HG03565 (cell line): ENCODE measurements around the gene MAD1L1.

ENCODE experiments used
- ATAC-seq: cut with Tn5 transposase; IDR thresholded peaks from one replicate; pipeline ENCODE4 v1.9.1; 2021; ENCODE audit warnings: mild to moderate bottlenecking, moderate library complexity; ENCODE audit not compliant: unreplicated experiment

The MAD1L1 gene

DNA sequence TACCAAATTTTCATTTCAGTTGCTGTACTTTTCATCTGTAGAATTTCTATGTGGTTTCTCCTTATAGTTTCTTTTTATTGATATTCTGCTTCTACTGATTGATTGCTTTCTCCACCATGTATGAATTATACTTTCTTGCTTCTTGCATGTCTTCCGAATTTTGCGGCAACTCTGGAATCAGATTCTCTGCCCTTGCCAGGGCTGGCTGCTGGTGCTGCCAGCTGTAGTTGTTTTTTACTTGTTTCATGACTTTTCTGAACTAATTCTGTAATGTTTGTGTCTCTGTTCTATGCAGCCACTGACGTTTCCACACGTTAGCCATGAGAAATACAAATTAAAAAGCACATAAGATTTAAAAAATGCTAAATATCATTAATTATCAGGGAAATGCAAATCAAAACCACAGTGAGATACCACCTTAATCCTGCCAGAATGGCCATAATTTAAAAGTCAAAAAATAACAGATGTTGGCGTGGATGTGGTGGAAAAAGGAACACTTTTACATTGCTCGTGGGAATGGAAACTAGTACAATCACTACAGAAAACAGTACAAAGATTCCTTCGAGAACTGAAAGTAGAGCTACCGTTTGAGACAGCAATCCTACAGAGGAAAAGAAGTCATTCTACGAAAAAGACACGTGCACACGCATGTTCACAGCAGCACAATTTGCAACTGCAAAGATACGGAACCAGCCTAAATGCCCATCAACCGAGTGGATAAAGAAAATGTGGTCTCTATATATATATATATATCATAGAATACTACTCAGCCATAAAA is 51.5 kb downstream of the MAD1L1 start:
- ATAC-seq = no peak

DNA sequence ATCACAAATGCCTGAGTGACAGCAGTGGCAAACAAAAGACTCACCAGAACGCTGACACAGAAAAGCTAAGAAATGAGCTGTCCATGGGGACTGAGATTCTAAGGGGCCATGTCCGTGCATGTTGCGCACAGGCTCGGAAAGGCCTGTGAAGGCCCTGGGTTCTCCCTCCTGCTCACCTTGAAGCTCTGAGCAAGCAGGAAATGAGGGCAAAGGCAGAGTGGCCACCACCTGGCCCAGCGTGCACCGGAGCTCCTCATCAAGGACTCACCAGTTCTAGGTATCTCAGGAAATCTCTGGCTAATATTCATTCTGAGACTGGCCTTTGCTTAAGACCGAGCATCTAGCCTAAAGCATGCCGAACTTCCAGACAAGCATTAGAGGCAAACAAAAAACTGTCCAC is 52.7 kb downstream of the MAD1L1 start:
- no peak for ATAC-seq

DNA sequence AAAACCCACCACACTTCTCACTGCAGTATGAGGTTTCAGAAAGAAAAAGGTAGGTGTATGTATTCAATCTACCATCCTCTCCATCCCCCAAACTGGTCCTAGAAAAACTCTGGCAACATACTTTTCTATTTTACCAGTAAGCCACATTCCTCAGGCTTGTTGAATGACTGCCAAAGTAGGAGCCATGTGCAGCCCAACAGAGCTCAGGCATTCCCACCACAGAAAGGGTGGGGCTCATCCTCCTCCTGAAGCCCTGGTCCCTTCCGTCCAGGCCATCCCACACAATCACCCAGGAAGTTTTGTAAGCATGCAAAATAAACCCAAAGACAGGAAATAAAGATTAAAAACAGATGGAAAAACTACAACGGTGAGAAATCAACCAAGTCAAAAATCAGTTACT is 57.2 kb downstream of the MAD1L1 start:
- ATAC-seq = no peak

DNA sequence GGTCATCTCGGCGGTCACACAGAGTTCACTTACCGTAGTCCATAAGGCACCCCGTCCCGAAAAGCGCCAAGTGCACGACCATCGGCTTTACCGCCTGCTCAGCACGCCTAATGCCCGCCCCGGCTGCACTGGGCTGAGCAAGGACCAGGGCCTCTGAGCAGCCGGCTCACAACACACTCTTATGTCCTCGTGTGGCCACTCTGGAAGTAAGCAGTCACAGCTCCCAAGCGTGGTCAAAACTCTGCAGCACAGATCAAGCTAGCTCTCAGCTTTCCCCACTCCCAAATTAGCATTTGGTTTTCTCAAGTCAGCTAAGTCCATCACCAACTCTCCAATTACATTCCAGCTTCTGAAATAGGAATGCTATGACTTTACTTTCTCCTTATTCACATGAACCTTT is 57.7 kb downstream of the MAD1L1 start:
- ATAC-seq = no peak

DNA sequence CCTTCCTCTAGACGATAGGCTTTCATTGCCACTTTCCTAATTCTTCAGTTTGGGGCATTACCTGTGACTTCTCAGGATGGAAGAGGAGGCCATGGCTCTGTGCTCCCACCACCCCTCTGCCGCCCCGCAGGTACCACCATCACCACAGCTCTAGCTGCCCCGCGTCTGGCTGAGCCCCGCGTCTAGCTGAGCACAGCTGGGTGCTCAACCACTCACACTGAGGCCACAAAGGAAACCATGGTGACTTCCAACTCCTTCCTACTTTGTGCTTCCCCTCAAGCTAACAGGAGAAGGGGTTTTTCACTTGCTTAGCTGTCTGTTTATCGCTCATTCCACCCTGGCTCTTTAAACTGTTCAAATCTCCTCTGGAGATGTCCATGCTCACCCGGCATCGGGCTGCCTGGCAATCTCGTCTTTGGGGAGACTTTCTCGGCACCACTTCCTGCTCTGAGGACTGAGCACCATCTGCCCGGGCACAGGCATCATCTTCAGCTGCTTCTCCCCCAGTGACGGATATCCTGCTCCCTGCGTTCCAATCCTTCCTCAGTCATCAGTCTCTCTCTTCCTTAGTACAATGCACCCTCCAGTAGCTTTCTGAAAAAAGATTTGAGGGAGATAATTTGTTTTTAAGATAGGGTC is 59.4 kb downstream of the MAD1L1 start:
- no peak for ATAC-seq

DNA sequence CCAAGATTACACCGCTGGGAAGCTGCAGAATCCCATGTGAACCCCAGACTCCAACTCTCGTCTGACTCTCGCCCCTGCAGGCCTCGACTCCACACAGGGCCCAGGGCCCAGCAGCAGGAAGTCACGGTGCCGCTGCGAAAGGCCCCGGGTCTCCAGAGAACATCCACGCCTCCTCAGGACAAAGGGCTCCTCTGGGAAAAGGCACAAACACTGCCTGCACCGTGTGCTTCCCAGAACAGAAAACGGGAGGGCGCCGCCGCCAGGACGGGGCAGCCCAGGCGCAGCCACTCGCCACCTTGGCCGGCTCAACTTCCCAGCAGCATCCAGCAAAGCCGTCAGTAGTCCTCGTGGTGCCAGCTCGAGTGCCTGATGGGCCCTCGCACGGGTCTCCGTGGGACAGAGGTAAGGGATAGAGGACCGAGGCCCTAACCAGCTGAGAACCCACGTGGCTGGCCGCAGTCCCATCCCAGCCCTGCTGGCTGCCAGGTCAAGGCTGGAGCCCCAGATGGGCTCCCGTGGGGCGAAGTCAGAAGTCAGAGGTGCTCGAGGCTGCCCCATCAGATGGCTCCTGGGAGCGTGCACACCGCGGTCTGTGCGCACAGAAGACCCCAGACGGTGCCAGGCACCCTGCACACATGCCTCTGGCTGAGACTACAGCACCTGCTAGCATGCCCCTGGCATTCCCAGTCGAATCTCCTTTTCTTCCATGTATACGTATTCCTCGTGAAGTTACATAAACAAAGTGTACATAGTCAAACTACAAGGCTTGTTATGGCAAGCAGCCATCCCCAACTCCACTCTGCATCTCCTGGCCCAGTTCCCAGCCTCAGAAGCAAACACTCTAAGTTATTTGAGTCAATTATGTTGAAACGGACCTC is 60.2 kb downstream of the MAD1L1 start:
- no peak for ATAC-seq

DNA sequence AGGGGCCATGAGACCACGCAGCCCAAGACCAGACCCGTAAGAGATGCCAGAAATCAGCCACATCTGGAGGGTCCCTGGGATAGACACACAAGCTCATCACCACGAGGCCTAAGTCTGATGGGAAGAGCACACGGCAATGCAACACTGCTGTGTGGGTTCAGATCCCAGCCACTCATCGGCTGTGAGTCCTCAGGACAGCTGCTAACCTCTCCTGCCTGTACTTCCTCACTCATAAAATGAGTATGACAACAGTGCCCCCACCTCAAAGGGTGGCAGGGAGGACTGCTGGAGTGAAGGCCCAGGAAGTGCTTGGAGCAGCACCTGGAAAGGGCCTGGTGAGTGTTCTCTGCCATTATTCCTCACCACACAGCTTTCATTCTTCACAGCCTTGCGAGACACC is 60.9 kb downstream of the MAD1L1 start:
- ATAC-seq = no peak

DNA sequence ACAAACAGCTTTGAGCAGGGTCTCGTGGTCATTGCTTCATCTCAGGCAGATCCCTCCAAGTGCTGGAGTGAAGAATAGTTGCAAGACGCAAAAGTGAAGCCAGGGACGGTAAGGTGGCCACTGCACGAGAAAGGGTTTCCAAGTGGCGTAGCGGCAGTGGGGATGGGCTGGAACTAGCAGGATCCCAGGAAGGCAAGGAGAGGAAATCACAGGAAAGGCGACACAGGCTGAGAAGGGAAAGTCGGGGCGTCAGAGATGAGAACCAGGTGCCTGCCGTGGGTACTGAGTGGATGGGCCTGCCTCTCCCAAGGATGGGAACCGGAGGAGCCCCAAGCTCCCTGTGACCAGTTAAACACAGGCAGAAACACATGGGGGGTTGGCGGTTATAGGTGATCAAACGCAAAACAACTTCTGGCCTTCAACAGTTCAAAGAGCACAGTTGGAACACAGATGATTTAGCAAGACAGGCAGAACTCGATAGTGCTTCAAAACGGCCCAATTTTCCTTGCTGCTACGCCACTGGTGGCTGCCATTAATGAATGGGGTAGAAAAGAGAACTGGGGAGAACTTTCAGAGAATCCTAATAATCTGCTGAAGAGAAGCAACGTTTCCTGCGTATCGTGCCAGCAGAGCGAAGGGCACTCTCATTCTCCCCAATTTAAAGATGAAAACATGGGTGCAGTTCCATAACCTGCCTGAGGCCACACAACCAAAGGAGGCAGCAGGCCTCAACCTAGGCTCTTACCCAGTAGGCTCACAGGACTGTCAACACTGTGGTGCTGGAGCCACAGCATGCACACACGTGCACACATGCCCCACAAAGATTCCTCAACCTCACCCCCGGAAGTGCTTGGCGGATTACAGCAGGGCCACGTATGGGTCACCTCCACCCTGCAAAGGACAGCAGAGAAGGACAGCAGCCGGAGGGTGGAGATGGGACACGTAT is 61.9 kb downstream of the MAD1L1 start:
- no peak for ATAC-seq

DNA sequence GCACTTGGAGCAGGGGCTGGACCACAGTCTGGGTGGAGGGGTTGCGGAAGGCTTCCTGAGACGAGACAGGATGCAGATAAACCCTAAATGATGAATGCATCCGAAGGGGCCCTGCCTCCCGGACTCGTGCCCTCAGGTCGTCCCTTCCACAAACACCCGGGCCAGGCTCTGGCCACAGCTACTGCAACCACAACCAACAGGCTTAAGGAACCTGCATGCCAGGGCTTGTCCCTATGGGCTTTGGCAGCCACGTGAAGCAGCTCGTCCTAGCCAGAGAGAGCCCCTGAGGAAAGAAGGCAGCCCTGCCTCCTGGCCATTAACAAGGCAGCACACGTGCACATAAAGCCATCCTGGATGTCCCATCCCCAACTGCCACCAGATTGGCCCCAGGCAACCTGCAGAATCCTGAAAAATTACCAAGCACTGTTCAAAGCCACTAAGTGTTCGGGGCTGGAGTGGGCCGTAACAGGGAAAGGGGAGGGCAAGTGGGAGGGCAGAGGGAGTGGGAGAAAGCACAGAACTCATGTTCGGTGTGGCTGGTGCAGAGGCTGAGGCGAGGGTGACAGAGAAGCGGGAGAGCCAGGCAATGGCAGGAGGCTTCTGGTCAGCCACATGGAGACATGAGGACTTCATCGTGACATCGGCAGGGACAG is 62.7 kb downstream of the MAD1L1 start:
- no peak for ATAC-seq

DNA sequence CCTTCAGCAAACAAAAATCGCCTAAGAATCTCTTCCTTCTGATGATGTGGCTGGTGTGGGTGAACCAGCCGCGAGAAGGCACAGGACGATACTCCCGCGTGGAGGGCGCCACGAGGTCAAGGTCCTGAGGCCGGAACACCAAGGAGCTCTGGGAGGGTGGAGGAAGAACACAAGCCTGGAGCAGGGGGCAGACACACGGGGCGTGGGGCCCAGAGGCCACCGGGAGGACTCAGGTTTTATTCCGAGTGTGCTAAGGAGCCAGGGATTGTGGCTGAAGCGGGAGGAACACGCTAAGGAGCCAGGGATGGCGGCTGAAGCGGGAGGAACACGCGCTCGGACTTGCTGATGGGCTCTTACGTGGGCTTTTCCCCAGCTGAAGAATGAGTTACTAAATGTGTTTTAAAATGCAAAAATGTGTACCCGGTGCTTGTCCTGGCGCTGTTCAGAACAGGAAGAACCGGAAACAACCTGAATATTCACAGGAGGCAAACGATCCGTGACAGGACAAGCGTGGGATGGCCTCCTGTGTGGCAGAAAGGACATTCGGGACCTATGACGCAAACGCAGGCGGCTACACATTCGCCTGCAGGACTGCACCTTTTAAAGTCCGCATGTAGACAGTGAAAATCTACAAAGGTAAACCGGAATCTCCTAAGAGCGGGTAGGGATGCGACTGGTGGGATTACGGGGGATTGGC is 64.0 kb downstream of the MAD1L1 start:
- ATAC-seq = no peak

DNA sequence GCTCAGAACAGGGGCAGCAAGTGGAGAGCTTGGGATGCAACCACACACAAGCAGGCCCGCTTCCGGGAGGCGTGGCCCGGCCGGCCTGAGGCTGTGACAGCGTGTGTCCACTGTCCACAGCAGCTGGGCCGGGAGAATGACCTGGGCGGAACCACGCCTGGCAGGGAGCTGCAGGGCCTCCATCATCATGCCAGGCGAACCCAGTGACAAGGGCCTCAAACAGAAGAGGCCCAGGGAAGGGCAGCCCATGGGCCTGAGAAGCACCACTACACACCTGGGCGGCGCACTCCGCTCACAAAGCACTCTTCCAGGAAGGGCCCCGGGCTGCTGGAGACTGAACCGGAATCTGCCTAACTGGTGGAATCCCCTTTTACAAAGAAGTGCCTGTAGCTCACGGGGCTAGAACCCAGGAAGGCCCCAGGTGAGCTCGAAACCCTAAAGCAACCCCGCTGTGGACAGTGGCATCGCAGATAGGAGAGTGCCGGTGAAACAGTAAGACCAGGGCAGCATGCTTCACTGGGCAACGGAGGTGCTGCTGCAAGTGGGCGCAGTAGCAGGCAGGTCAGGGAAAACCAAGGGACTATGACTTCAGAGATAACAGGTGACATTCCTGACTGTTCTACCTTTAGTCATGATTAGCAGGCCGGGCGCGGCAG is 66.0 kb downstream of the MAD1L1 start:
- ATAC-seq = no peak

DNA sequence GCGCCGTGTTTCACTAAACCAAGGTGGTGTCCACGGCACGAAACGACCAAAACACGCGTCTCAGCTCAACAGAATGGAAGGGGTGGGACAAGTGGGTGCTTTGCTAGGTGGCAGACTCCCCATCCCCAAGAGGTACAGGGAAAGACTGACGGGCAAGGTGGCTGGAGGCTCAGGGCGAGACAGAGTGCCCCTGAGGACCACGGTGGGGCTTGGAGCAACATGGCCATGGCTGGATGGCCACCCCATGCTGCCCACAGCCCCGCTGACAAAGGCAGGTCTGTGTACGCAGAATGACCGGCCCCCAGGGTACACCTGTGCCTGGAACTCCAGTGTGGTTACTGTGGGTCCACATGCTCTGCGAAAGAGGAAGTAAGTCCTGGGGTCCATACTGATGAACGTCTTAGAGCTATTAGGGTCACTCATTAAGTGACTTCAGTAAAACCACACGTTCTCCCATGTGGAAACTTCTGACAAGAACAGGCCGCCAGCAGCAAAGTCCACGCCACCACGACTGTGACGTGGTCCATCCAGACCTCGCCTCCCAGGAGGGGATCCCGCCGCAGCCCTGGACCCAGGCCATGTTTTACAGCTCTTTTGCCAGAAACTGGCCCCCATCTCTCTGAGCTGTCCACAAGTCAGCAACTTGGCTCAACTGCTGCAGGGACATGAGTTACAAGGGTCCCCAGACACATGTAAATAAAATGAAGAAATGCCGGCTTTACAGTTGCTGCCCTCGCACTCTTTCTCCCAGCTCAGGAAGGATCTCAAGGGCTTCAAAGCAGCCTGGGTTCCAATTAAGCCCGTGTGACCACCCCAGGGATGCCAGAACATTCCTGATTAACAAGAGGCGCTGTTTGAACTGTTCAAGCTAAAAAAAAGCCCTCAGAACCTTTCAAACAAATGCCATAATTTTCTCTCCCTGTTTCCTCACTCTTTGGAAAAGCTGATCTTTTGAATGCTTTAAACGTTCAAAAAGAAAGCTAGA is 66.8 kb downstream of the MAD1L1 start:
- ATAC-seq = peak; percentile 71

DNA sequence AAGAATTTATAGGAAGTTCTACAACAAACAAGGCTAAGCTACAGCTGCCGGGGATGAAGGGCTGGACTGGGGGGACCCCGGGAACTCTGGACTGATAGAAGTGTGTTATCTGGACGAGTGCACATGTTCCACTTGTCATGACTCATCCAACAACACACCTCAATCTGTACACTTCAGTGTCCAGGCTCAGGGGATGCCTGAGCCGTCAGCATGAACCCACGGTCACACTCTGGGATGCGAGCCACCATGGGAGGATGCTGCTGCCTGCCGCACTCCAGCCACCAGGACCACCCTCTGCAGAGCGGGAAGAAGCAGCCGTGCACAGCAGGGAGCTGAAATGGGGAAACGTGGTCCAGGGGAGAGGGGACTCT is 67.5 kb downstream of the MAD1L1 start:
- no peak for ATAC-seq

DNA sequence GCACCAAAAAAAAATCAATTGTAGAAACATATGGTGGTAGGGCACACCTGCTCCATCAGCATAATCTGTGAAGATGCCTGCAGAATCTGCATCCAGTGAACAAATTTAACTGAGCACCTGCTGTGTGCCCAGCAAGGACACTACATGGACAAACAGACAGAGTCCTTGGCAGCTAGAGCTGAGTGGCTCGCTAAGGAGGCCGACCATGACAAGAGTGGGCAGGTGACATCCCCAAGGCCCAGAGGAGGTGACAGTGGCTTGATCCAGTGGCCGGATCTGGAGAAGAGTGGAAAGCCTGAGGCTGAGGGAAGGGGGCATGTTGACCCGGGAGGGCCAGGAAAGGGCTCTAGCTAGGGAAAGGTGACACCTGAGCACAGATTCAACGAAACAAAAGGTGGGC is 68.1 kb downstream of the MAD1L1 start:
- no peak for ATAC-seq

DNA sequence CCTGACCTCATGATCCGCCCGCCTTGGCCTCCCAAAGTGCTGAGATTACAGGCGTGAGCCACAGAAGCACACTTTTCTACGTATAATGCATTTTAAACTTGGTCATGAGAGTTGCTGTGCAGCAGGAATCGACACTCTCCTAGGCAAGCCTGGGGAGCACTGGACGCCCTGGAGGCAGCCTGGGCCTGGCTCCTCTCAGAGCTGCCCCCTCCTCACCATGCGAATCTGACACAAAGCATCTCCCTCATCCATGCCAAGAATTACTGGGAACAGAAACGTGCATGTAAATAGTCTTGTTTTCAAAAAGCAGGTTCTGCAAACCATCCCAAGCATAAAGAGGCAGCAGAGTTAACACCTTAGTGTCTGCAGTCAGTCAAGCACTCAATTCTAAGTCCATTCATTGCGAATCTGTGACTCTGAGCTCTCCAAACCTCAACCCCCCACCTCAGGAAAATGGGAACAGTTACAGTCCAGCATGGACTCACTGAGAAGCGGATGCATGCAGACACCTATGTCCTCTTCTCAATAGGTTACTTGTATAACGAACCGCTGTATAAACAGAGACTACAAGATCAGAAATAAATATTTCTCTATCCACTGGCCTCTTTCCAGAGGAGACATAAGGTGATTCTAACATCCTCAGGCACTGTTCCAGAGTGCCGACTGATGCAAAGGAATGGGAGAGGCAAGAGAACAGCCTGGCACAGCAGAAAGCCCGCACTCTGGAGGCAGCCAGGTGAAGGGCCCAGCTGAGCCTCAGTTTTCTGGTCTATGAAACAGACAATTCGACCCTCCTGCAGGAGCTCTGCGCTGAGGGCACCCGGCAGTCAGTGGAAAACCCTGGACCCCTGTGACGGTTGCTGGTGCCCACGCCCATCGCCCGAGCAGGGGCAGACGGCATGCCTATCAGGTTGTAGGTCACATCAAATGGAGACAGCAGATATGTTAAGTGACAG is 68.9 kb downstream of the MAD1L1 start:
- no peak for ATAC-seq

DNA sequence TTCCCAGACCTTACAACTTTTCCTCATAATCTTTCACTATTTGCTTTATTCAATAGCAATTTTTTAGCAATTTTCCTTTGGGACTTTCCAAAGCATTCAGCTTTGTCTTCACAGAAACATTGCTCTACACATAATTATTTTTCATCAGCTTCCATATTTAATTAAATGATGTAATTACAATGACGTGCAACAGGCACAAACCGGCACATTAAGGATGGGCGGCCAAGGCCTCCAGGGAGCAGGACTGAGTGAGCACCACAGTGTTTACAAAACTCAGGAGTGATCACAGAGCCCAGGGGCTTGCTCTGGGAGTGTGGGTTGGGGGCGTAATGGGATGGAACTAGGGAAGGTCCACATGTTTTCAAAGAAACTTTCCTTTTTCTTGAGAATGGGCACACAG is 69.8 kb downstream of the MAD1L1 start:
- ATAC-seq = no peak
